Body of pancreas (tissue), 4 donors: Measurements from ENCODE around the gene ABCD1. TPM values are rescaled to one million over a fixed set of nuclear protein-coding genes. Genes with fewer than 3 reads are reported as not detected.

Source experiments
- ATAC-seq: fragments of 150-250 bp; one replicate; pipeline ENCODE4 v1.9.1; 2016
- DNase-seq, 4 donors: peaks; one replicate each; pipeline ENCODE4 v3.0.0-alpha.2; 2019
- H3K27ac ChIP-seq, 4 donors: fragments of 200-600 bp; sonication (generic); 1 replicate in 3 of 4; 2 replicates in 1 of 4; pipeline versions ENCODE4 v1.5.1 to v1.6.1; 2016 to 2019; ENCODE audit warnings: mild to moderate bottlenecking in 1 of 4, mixed read lengths in 1 of 4, moderate library complexity in 1 of 4
- H3K27me3 ChIP-seq, 2 donors: fragments of 200-600 bp; sonication (generic); one replicate each; pipeline ENCODE4 v1.6.0; 2016; ENCODE audit warnings: mild to moderate bottlenecking in 1 of 2
- H3K36me3 ChIP-seq, 2 donors: fragments of 200-600 bp; sonication (generic); replicated peaks in 1 of 2; 2 replicates each; pipeline ENCODE4 v1.5.1; 2016; ENCODE audit warnings: low read depth in 2 of 2; ENCODE audit not compliant: insufficient read depth in 1 of 2
- H3K4me1 ChIP-seq: fragments of 200-600 bp; sonication (generic); one replicate; pipeline ENCODE4 v1.6.0; 2016
- H3K4me3 ChIP-seq, 2 donors: fragments of 200-600 bp; sonication (generic); 1 replicate in 1 of 2; 2 replicates in 1 of 2; pipeline ENCODE4 v1.5.1; 2016 to 2019
- H3K9me3 ChIP-seq, 3 donors: fragments of 200-600 bp; sonication (generic); 1 replicate in 2 of 3; 2 replicates in 1 of 3; pipeline ENCODE4 v1.5.1; 2016
- CTCF ChIP-seq, 7 experiments: fragments of 450-650 bp in 4 of 7; fragments of 200-600 bp in 3 of 7; sonication (generic) in 3 of 7; IDR thresholded peaks; one replicate each; pipeline ENCODE4 v1.5.1; 2016 to 2019; ENCODE audit warnings: antibody characterized with exemption in 7 of 7
- POLR2A ChIP-seq, 3 donors: fragments of 450-650 bp; IDR thresholded peaks; one replicate each; pipeline ENCODE4 v1.6.1; 2016; ENCODE audit warnings: antibody characterized with exemption in 3 of 3, mild to moderate bottlenecking in 2 of 3
- WGBS, 2 donors: methylation state at CpG; one replicate each; pipeline ENCODE4 v1.1.5; 2017; 5-methylcytosine and 5-hydroxymethylcytosine counted together
- intact Hi-C: fragments of 100-400 bp; cut with DNase I; formaldehyde crosslinking; loops from one replicate; pipeline ENCODE4 v1.15.1; 2023
- total RNA-seq, 2 donors: library from RNA; depleted of rRNA; stranded (reverse); fragments of >200 nt; gene quantifications; one replicate each; pipeline ENCODE4 v1.1.0, GENCODE V29; 2016

ABCD1 gene
- total RNA-seq, 2 donors from 2014 or later: 11.2 to 31.6 TPM

GRCh38 chrX:153732401-153732800 lies 7.7 kb downstream of the ABCD1 start:
- no peak for TF ChIP-seq CTCF (IDR thresholded peaks at IDR 0.05)
- no peak for TF ChIP-seq POLR2A (IDR thresholded peaks at IDR 0.05)
- Histone ChIP-seq H3K4me1 (peaks cover 18% of the 10 kb centered on the region), H3K27ac (peak overlapping the region in 1 of 4 donors; percentile 45), H3K36me3 (peaks cover 0 to 2% of the 10 kb centered on the region in 2 donors), H3K4me3 (no peak overlapping the region), H3K9me3 (no peaks in the 10 kb centered on the region), H3K27me3 (no peaks in the 10 kb centered on the region)
- intact Hi-C loops: no loop called here
- DNase-seq (no peak), ATAC-seq (no peak)
- 100% methylated on average over 1 of the region's 14 CpGs; no CpG with 5 or more reads in 1 of the 2 donors for WGBS, 2 donors

- Histone ChIP-seq H3K27ac (no peak overlapping the region), H3K9me3 (no peaks in the 10 kb centered on the region), H3K4me3 (no peak overlapping the region), H3K27me3 (no peaks in the 10 kb centered on the region), H3K4me1 (peaks cover 5% of the 10 kb centered on the region), H3K36me3 (peaks cover 0 to 2% of the 10 kb centered on the region in 2 donors)
- DNase-seq: no peak
- ATAC-seq: no peak
- intact Hi-C loops: no loop called here
- 80 to 83% methylated on average over 6 to 15 of the region's 15 CpGs for WGBS, 2 donors
- no peak for TF ChIP-seq CTCF (IDR thresholded peaks at IDR 0.05)
- no peak for TF ChIP-seq POLR2A (IDR thresholded peaks at IDR 0.05)
Measured at GRCh38 chrX:153733651-153734240, 9.1 kb downstream of the ABCD1 start.

GRCh38 chrX:153734871-153735270 lies 10.2 kb downstream of the ABCD1 start:
- 86 to 88% methylated on average over 2 of the region's 2 CpGs for WGBS, 2 donors
- Histone ChIP-seq H3K36me3 (peaks cover 0 to 2% of the 10 kb centered on the region in 2 donors), H3K27ac (no peak overlapping the region), H3K4me1 (no peaks in the 10 kb centered on the region), H3K9me3 (no peaks in the 10 kb centered on the region), H3K4me3 (no peak overlapping the region), H3K27me3 (no peaks in the 10 kb centered on the region)
- intact Hi-C loops: no loop called here
- DNase-seq (no peak), ATAC-seq (no peak)
- TF ChIP-seq CTCF (IDR thresholded peaks at IDR 0.05) (no peak), POLR2A (IDR thresholded peaks at IDR 0.05) (no peak)

- Histone ChIP-seq H3K9me3 (no peaks in the 10 kb centered on the region), H3K4me3 (no peak overlapping the region), H3K36me3 (peaks cover 0 to 2% of the 10 kb centered on the region in 2 donors), H3K27me3 (no peaks in the 10 kb centered on the region), H3K4me1 (no peaks in the 10 kb centered on the region), H3K27ac (no peak overlapping the region)
- intact Hi-C loops: no loop called here
- DNase-seq: no peak
- WGBS, 2 donors: 80 to 82% methylated on average over 8 of the region's 9 CpGs
- no peak for ATAC-seq
- TF ChIP-seq POLR2A (IDR thresholded peaks at IDR 0.05) (no peak), CTCF (IDR thresholded peaks at IDR 0.05) (no peak)
Measured at GRCh38 chrX:153735274-153735673, 10.6 kb downstream of the ABCD1 start.
